Measurements from ENCODE around the gene MON1A.

MON1A gene

DNA sequence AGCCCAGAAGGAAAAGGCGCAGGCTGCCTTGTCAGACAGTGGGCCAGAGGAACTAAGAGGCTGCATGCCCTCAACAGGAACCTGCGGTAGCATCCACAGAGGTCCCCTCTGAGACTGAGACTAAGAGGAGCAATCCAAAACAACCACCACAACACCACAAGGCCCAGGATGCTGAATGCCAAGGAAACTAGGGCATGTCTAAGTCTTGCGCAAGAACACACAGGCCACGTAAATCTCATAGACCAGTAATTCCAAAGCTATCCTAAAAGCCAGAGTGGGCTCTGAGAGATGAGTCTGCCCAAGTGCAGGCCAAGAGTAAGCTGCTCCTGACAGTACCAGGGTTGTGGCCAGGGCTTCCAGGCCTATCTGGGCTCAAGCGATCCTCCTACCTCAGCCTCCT is 12.9 kb downstream of the MON1A start:
- TF ChIP-seq, protein P1, sequence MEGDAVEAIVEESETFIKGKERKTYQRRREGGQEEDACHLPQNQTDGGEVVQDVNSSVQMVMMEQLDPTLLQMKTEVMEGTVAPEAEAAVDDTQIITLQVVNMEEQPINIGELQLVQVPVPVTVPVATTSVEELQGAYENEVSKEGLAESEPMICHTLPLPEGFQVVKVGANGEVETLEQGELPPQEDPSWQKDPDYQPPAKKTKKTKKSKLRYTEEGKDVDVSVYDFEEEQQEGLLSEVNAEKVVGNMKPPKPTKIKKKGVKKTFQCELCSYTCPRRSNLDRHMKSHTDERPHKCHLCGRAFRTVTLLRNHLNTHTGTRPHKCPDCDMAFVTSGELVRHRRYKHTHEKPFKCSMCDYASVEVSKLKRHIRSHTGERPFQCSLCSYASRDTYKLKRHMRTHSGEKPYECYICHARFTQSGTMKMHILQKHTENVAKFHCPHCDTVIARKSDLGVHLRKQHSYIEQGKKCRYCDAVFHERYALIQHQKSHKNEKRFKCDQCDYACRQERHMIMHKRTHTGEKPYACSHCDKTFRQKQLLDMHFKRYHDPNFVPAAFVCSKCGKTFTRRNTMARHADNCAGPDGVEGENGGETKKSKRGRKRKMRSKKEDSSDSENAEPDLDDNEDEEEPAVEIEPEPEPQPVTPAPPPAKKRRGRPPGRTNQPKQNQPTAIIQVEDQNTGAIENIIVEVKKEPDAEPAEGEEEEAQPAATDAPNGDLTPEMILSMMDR (IDR thresholded peaks at IDR 0.05; ENCODE audit: low read depth, low read length), result no peak
- H3K4me3 ChIP-seq (ENCODE audit: low read depth, low read length), result no peak overlapping the region

DNA sequence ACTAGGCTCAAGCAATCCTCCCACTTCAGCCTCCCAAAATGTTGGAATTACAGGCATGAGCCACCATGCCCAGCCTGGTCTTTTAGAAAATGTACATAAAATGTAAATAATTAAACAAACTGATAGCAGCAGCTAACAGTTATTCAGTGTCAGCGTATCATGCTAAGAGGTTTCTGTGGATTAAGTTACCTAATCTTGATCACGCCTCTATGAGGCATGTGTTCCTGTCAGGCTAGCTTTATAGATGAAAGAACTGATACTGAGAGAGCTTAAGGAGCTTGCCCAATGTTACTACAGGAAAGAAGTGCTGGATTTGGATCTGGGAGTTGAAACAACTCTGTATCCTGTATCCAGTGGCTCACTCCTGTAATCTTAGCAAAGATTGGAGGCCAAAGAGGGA is 14.7 kb downstream of the MON1A start:
- TF ChIP-seq, protein P1 (IDR thresholded peaks at IDR 0.05; ENCODE audit: low read depth, low read length), result no peak
- H3K4me3 ChIP-seq (ENCODE audit: low read depth, low read length), result no peak overlapping the region

DNA sequence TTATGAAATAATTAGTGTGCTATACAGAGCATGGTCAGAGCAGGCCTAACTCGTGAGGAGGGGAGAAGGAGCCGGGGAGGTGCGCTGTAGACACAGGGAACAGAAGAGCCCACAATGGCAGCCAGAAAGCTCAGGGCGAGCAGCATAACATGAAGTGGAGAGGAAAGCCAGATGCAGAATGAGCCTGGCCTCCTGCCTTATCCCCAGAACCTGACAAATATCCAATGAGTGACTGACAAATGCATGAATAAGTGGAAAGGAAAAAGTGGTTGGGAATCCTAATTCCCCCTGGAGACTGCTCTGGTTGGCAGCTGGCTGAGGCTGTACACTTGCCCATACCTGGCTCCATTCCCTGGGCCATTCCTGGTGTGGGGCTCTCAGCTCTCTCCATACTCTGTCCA is 16.7 kb downstream of the MON1A start:
- TF ChIP-seq, protein P1 (IDR thresholded peaks at IDR 0.05; ENCODE audit: low read depth, low read length), result no peak
- no peak overlapping the region for H3K4me3 ChIP-seq (ENCODE audit: low read depth, low read length)

DNA sequence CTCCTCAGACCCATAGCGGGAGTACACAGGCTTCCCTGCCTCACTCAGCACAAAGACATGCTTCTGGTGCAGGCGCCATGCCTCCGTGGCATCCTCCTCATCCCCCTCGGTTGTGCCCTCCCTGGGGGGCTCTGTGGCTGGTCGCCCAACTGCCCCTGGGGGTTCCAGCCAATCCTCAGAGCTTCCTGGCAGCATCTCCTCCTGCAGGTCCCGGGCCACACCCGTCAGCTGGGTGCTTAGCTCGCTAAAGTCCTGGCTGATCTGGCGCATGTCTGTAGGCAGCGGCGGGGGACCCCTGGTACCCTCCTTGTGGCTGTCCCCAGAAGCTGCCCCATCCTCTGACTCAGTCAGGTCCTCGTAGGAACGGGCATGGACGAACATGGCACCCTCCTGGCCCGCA is 18.0 kb downstream of the MON1A start:
- H3K4me3 ChIP-seq (ENCODE audit: low read depth, low read length), result no peak overlapping the region
- TF ChIP-seq, protein P1 (IDR thresholded peaks at IDR 0.05; ENCODE audit: low read depth, low read length), result no peak

DNA sequence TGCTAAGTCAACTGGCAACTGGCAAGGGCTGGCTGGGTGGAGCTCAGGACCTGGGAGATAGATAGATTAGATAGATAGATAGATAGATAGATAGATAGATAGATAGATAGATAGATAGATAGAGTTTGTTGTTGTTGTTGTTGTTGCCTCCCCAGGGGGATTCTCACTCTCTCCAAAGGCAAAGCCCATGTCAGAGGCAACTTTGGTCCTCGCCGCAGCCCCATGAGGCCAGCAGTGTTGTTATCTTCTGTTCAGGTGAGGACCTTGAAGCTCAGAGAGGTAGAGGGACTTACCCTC is 18.5 kb downstream of the MON1A start:
- TF ChIP-seq, protein P1 (IDR thresholded peaks at IDR 0.05; ENCODE audit: low read depth, low read length), result no peak
- H3K4me3 ChIP-seq (ENCODE audit: low read depth, low read length), result no peak overlapping the region

DNA sequence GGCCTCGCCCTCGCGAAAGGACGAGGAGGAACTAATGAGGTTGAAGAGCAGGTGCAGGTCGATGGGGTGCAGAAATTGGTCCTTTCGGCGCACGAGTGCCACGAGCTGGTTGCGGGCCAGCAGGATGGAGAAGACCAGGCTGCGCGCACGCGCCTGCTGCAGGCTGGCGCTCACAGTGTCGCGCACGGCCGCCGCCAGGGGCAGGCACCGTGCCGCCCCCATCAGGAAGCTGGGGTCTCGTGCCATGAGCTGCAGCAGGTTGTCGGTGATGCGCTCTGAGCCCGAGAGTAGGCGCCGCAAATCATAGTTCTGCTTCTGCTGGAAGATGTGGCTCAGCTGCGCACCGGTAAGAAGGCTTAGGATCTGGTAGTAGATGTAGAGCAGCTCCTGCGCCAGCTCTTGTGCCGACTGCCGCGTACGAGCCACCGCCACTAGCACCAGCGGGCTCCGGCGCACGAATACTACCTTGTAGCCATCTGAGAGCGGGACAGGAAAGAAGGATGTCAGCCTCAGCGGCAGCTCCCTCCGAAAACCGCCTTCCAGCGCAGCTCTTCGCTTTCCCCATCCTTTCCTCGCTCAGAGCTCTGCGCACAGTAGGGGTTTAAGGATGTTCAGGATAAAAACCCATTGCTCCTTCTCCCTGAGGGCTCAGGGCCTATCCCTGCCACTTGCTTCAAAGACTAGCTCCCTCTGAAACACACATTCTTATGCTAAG is 19.0 kb downstream of the MON1A start:
- no peak overlapping the region for H3K4me3 ChIP-seq (ENCODE audit: low read depth, low read length)
- TF ChIP-seq, protein P1 (IDR thresholded peaks at IDR 0.05; ENCODE audit: low read depth, low read length), result no peak

DNA sequence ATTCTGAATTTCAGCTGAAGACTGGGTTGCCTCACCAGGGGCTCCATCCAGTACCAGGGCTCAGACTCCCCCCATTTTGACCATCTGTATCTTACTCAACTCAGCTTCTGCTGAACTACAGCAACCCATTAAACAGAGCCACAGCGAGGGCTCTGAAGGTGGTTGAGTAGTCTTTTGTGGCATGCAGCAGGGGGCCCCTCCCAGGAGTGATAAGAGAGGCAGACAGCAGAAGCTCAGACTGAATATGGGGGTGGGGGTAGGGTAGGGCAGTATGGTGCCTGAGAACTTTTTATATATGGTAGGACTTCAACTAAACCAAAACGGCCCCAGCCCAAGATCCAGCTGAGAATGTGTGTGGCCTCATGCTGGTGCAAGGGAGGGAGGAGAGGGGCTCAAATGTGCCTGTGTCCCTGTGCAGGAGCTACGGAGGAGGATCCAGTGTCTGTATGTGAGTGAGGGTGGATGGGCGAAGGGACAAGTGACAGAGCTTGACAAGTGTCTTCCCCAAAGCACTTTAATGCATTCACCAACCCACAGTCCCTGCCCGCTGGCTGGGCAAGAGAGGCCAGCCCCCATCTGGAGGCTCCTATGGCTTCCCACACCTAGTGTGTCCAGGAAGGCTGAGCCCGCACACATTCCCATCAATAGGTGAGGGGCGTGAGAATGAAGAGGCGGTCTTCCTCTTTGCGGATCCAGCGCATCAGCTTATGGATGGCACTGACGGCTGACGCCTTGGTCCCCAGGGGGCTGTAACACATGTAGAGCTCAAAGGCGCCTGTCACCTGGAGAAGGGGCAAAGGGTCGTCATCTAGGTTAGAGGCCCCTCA is 21.0 kb downstream of the MON1A start:
- TF ChIP-seq, protein P1 (IDR thresholded peaks at IDR 0.05; ENCODE audit: low read depth, low read length), result no peak
- no peak overlapping the region for H3K4me3 ChIP-seq (ENCODE audit: low read depth, low read length)
